Stimulated activated CD8-positive, alpha-beta memory T cell treated with anti-CD3 and anti-CD28 coated beads, Interleukin-2, amount 100 ng/mL, for 1 hour (primary cell): Measurements from ENCODE around the gene SLC1A1.

Experiments used
- DNase-seq, 2 donors: peaks; one replicate each; pipeline ENCODE4 v3.0.0-alpha.2; 2020; ENCODE audit warnings: low read depth in 2 of 2

SLC1A1 gene

DNA sequence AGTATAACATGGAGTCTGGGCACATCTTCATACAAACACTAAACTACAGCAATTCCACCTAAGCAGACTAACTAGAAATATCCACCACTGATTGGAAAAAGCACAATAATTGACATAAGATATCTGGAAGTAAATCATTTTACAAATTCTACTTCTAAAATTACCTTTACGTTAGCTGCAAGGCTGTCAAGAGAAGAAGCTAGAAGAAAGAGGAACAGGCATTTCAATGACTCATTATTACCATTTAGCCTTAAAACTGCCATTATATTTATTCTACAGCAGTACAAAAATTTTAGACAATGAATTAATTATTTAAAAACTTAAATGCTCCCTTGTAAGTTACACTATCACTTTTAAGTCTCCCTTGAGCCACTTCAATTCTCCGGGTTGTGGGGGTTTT lies 128.4 kb downstream of the SLC1A1 start:
- DNase-seq = no peak

- no peak for DNase-seq
These were observed 129.9 kb downstream of the SLC1A1 start for GRCh38 chr9:4620057-4620765.

DNA sequence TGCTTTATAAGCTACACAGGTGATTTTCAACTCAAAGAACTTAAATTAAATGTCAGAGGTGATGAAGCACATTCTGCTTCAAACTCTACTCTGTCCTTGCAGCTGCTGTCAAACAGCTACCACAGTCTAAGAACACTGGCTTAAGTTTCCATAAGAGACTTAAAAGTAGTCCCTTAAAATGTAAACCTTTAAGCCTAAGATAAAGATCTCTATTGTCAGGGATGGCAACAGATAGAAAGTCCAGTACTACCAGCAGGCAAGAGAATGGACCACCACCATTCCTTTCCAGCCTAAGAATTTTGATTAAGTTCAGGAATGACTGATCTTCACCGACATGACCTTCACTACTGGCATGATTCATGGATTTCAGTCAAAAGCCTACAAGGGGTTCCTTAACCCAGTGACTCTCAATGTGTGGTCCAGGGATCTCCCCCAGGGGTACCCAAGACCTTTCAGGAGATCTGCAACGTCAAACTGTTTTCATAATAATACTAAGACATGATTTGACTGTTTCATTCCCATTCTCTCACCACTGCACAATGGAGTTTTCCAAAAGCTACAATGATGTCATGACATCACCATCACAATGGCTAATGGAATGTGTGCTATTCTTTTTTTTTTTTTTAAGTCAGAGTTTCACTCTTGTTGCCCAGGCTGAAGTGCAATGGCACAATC lies 130.8 kb downstream of the SLC1A1 start:
- no peak for DNase-seq

DNA sequence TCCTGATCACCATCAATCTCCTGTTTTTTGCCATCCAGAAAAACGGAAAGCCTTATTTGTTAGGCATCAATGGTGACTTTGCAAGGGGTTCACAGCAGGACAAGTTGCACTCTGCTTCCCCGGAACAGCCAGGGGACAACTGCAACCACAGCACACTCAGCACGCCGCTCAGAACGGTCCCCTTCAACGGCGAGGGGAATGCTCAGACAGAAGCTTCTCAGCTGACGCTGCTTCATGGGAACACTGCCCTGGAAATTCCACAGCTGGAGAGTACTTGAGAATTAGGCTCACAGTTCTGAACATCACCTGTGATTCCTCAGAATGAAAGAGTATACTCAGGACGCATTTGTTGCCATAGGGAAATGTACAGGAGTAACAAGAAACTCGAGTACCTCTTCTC lies 131.7 kb downstream of the SLC1A1 start:
- no peak for DNase-seq

DNA sequence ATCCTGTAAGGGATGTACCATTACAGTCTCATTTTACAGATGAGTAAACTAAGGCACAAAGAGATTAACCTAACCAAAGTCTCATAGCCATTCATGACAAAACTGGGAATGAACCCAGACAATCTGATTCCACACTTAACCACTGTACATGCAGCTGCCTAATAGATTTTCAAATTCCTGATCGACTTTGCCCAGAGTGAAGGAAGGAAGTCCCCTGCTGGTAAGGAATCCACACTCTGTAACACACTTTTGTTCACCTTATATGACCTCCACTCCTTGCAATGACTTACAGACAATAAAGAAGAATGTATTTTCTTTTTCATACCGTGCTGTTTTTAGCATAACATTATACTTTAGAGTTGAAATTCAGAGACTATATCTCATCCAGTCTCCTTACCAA lies 140.6 kb downstream of the SLC1A1 start:
- no peak for DNase-seq
